HG03103 (cell line): ENCODE data around the gene LPIN2.
"Not testable (repeated sequence)": the region's sequence is repeated elsewhere in the genome, so short reads cannot be mapped to it uniquely, and the experiment has no call there.

Source experiments
- ATAC-seq: cut with Tn5 transposase; IDR thresholded peaks from one replicate; pipeline ENCODE4 v1.9.1; 2021; ENCODE audit warnings: low read depth; ENCODE audit not compliant: unreplicated experiment

Gene LPIN2

GRCh38 chr18:3013024-3013804 lies at the start of gene LPIN2:
Gene LPIN2 (minus strand): TSS chr18:3013144. CDS start chr18:2960840, 52,304 bp downstream.
- peak; percentile 84 for ATAC-seq

- peak; percentile 48 for ATAC-seq
Measured at GRCh38 chr18:3061581-3062312, 48.8 kb upstream of the LPIN2 start.

- no peak for ATAC-seq
Measured at GRCh38 chr18:3060667-3061580, 48.0 kb upstream of the LPIN2 start.

- ATAC-seq: no peak
Measured at GRCh38 chr18:3059272-3059671, 46.3 kb upstream of the LPIN2 start.

GRCh38 chr18:3058328-3059191 lies 45.6 kb upstream of the LPIN2 start:
- no peak for ATAC-seq

GRCh38 chr18:3057526-3057925 lies 44.6 kb upstream of the LPIN2 start:
- no peak for ATAC-seq

- no peak for ATAC-seq
Measured at GRCh38 chr18:3056311-3056710, 43.4 kb upstream of the LPIN2 start.

GRCh38 chr18:3055816-3056215 lies 42.9 kb upstream of the LPIN2 start:
- ATAC-seq: no peak

- no peak for ATAC-seq
Measured at GRCh38 chr18:3055186-3055728, 42.3 kb upstream of the LPIN2 start.

GRCh38 chr18:3054780-3055179 lies 41.8 kb upstream of the LPIN2 start:
- no peak for ATAC-seq

- ATAC-seq: no peak
Measured at GRCh38 chr18:3054214-3054613, 41.3 kb upstream of the LPIN2 start.

GRCh38 chr18:3053081-3053480 lies 40.1 kb upstream of the LPIN2 start:
- ATAC-seq: no peak

- ATAC-seq: no peak
Measured at GRCh38 chr18:3052411-3052758, 39.4 kb upstream of the LPIN2 start.

- no peak for ATAC-seq
Measured at GRCh38 chr18:3051718-3052410, 38.9 kb upstream of the LPIN2 start.

GRCh38 chr18:3049897-3050454 lies 37.0 kb upstream of the LPIN2 start:
- not testable (repeated sequence) for ATAC-seq

- ATAC-seq: no peak
Measured at GRCh38 chr18:3048820-3049349, 35.9 kb upstream of the LPIN2 start.

GRCh38 chr18:3048121-3048520 lies 35.2 kb upstream of the LPIN2 start:
- ATAC-seq: no peak

- ATAC-seq: no peak
Measured at GRCh38 chr18:3046216-3046808, 33.4 kb upstream of the LPIN2 start.
